SH-SY5Y (cell line): ENCODE results near the gene E2F4.

Source experiments
- GATA2 ChIP-seq: IDR thresholded peaks from 2 replicates; pipeline ENCODE4 v1.6.1; 2011; ENCODE audit warnings: mild to moderate bottlenecking, low read depth, low read length
- GATA3 ChIP-seq: IDR thresholded peaks from 2 replicates; pipeline ENCODE4 v1.6.1; 2011; ENCODE audit warnings: low read depth, mild to moderate bottlenecking, low read length, moderate library complexity

DNA sequence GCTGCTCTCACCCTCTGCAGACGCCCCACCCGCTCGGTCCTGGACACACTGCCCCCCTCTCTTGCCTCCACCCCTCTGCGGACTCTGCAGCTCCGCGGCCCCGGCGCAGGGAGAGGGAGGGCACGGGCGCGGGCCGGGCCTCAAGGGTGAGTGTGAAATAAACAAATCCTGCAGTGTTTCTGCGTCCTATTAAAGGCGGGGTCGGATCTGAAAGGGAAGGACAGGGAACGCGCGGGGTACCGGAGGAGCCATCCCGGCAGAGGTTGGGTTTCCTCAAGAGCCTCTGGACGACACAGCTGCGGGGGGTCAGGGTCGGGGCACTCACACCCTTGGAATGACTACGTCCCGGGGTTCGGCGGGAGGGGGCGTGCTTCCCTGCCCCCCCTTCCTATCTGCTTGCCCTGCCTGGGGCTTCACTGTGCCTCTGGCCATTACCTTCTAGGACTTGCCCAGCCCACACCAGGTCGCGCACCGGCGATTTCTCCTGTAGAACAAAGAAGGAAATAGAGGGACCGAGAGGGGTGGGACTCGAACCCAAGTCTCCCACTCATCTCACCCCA, 27.9 kb upstream of the E2F4 start:
- TF ChIP-seq GATA2 (no peak), GATA3 (no peak)
